ENCODE measurements around the gene CSMD2.

DNA sequence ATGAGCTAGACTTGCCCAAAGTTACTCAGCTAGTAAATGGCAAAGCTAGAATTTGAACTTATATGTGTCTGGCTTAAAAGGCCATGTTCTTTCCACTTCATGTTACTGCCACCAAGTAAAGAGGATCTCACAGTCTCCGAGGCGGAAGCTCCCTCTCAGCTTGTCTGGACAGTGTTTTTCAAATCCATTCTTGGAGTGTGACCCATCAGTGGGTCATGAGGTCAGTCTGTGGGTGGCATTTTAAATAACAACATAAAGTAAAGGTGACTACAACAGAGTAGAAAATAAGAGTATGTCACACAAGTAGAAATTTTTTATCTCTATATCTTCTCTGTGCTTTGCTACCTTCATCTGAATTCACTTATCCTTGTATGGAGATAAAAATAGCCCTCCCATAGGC is 304.4 kb downstream of the CSMD2 start:
- TF ChIP-seq CTCF (IDR thresholded peaks at IDR 0.05), result no peak
- no peak for TF ChIP-seq POLR2A (IDR thresholded peaks at IDR 0.05)
